Parathyroid adenoma (tissue), 2 donors: ENCODE results near the gene AIDA.
A peak's percentile ranks its signal among the peaks of the same experiment; 100 is the strongest.

Source experiments
- H2AFZ ChIP-seq: fragments of 300-600 bp; sonication (generic); one replicate; pipeline ENCODE4 v1.7.0; 2017; ENCODE audit warnings: antibody characterized with exemption, mild to moderate bottlenecking
- H3K27ac ChIP-seq: fragments of 300-600 bp; sonication (generic); one replicate; pipeline ENCODE4 v1.7.0; 2017
- H3K27me3 ChIP-seq: fragments of 300-600 bp; sonication (generic); one replicate; pipeline ENCODE4 v1.7.0; 2017; ENCODE audit warnings: low read length; ENCODE audit not compliant: control insufficient read depth, insufficient read depth
- H3K36me3 ChIP-seq: fragments of 300-600 bp; sonication (generic); one replicate; pipeline ENCODE4 v1.7.0; 2017; ENCODE audit warnings: low read length; ENCODE audit not compliant: control insufficient read depth, insufficient read depth
- H3K4me1 ChIP-seq: fragments of 300-600 bp; sonication (generic); one replicate; pipeline ENCODE4 v1.7.0; 2017; ENCODE audit warnings: control low read depth
- H3K4me2 ChIP-seq: fragments of 300-600 bp; sonication (generic); one replicate; pipeline ENCODE4 v1.7.0; 2017; ENCODE audit warnings: low read length
- H3K4me3 ChIP-seq: fragments of 300-600 bp; sonication (generic); one replicate; pipeline ENCODE4 v1.7.0; 2017; ENCODE audit warnings: low read depth, low read length
- H3K79me2 ChIP-seq: fragments of 300-600 bp; sonication (generic); one replicate; pipeline ENCODE4 v1.7.0; 2017; ENCODE audit warnings: control low read depth
- H3K9ac ChIP-seq: fragments of 300-600 bp; sonication (generic); one replicate; pipeline ENCODE4 v1.7.0; 2017; ENCODE audit warnings: mild to moderate bottlenecking
- H3K9me3 ChIP-seq: fragments of 300-600 bp; sonication (generic); one replicate; pipeline ENCODE4 v1.7.0; 2017; ENCODE audit warnings: low read length; ENCODE audit not compliant: control insufficient read depth
- TF ChIP-seq, protein P1 (sequence below): fragments of 300-600 bp; sonication (generic); IDR thresholded peaks from one replicate; pipeline ENCODE4 v1.7.0; 2017; ENCODE audit warnings: antibody characterized with exemption, mild to moderate bottlenecking
- donor health status: primary hyperparathyroidism.

AIDA gene

DNA sequence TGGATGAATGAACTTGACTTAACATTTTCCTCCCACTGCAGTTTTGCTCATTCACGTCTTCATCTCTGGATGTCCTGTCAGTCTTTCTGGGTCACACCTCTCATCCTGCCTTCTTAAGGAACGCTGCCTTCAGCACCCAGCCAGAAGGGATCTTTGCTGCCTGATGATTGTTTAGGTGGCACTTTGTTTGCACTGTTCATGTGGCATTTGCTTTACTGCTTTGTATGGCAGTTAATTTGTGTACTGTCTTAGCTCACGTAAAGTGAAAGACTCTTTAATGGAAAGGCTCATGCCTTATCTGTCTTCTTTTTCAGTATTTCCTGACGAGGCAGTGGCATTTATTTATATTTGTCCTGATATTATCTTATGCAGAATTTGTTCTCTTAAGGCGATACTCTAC, 89.5 kb downstream of the AIDA start:
- Histone ChIP-seq H3K9me3 (no peaks in the 10 kb centered on the region), H3K36me3 (no peaks in the 10 kb centered on the region), H3K79me2 (no peaks in the 10 kb centered on the region), H3K4me2 (no peak overlapping the region), H3K9ac (no peak overlapping the region), H3K27ac (no peak overlapping the region), H3K4me3 (no peak overlapping the region), H3K4me1 (no peaks in the 10 kb centered on the region), H2AFZ (no peak overlapping the region), H3K27me3 (no peaks in the 10 kb centered on the region)
- TF ChIP-seq, protein P1, sequence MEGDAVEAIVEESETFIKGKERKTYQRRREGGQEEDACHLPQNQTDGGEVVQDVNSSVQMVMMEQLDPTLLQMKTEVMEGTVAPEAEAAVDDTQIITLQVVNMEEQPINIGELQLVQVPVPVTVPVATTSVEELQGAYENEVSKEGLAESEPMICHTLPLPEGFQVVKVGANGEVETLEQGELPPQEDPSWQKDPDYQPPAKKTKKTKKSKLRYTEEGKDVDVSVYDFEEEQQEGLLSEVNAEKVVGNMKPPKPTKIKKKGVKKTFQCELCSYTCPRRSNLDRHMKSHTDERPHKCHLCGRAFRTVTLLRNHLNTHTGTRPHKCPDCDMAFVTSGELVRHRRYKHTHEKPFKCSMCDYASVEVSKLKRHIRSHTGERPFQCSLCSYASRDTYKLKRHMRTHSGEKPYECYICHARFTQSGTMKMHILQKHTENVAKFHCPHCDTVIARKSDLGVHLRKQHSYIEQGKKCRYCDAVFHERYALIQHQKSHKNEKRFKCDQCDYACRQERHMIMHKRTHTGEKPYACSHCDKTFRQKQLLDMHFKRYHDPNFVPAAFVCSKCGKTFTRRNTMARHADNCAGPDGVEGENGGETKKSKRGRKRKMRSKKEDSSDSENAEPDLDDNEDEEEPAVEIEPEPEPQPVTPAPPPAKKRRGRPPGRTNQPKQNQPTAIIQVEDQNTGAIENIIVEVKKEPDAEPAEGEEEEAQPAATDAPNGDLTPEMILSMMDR: no peak

DNA sequence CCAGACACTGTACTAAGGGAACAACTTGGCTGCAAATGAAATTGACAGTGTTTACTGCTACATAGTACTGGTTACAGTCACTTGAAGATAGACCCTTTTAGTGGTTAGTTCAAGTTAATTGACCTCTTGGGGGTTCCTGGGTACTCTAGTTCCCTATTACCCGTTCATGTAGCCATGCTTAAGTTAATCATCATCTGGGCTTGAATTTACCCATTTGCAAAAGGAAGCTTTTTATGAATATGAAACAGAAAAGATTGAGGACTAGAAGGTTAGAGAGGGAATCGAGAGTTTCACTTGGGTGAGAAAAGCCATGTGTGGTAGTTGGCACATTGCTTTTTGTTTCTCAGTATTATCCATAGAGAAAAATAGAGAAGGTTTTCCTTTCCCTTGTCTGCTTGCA, 91.7 kb downstream of the AIDA start:
- TF ChIP-seq, protein P1: no peak
- H3K9me3 ChIP-seq: no peaks in the 10 kb centered on the region

DNA sequence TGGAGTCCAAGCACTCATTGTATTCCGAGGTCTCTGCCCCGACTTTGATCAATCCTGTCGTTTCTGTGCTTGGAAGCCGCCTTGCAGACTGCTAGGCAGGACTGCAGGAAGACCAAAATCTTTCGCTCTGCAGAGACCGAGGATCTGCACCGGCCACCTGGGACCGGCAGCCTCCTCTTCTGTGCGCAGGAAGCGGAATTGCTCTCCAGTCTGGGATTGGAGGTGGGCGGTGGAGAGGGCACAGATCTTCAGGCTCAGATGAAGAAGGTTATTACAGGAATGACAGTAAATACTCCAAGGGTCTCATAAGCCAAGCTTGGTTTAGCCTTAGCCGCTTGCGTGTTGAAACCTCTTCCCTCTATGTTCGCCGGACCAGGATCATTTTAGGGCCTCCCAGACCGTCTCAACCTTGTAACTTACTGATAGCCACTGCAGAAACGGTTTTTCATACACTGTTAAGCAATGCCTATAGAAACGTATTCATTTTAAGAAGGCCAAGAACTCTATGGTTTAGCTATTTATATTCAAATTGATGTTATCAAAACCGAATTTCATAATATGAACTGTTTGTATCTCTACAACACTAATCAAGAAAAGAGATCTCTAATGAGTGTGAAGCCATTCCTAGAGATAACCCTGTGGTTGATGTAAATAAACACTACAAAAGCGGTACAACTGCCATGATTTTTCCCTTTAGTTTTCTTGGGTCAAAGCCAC, 93.3 kb downstream of the AIDA start:
- H3K27me3 ChIP-seq: no peaks in the 10 kb centered on the region
- H3K9me3 ChIP-seq: no peaks in the 10 kb centered on the region
- H3K36me3 ChIP-seq: no peaks in the 10 kb centered on the region
- no peak overlapping the region for H3K9ac ChIP-seq
- no peak overlapping the region for H3K27ac ChIP-seq
- peak overlapping the region; percentile 78 for H3K4me2 ChIP-seq
- peaks cover 4% of the 10 kb centered on the region for H3K4me1 ChIP-seq
- H3K79me2 ChIP-seq: no peaks in the 10 kb centered on the region
- H2AFZ ChIP-seq: peak overlapping the region; percentile 72
- TF ChIP-seq, protein P1: no peak
- peak overlapping the region; percentile 63 for H3K4me3 ChIP-seq

More for the DNA sequence above, 91.7 kb downstream of the AIDA start:
- Histone ChIP-seq H3K4me2 (no peak overlapping the region), H3K9ac (no peak overlapping the region), H3K27me3 (no peaks in the 10 kb centered on the region), H2AFZ (no peak overlapping the region), H3K4me3 (no peak overlapping the region), H3K36me3 (no peaks in the 10 kb centered on the region), H3K4me1 (peaks cover 4% of the 10 kb centered on the region), H3K27ac (no peak overlapping the region), H3K79me2 (no peaks in the 10 kb centered on the region)
